Breast epithelium (tissue), 3 donors: ENCODE measurements around the gene UBE2O.

Experiments used
- POLR2A ChIP-seq: fragments of 450-650 bp; IDR thresholded peaks from one replicate; pipeline ENCODE4 v1.6.1; 2016; ENCODE audit warnings: antibody characterized with exemption, mild to moderate bottlenecking, moderate library complexity
- POLR2AphosphoS5 ChIP-seq, 3 donors: sonication (generic); formaldehyde crosslinking; IDR thresholded peaks; one replicate each; pipeline ENCODE4 v1.6.1; 2017; ENCODE audit warnings: antibody characterized with exemption in 3 of 3
- TF ChIP-seq, protein P1 (sequence below), 3 donors: fragments of 450-650 bp; IDR thresholded peaks; one replicate each; pipeline ENCODE4 v1.5.1; 2016 to 2017; ENCODE audit warnings: antibody characterized with exemption in 3 of 3, mild to moderate bottlenecking in 3 of 3, moderate library complexity in 3 of 3

DNA sequence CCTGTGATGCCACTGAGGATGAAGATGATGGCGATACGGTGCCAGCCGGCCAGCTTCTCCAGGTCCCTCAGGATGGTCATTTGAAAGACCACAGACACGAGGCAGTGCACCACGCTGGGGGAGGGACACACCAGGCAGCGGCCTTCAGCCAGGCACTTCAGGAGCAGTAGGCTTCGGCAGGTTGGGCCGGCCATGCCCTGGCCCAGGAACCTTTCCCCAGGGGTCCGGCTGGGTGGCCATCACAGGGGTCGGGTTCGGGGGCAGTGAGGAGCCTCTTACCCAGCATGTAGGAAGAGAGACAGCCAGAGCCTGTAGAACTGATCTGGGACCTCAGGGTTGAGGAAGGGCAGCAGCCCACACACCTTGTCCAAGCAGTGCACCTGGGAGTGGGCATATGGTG lies 19.8 kb upstream of the UBE2O start:
- TF ChIP-seq, protein P1, sequence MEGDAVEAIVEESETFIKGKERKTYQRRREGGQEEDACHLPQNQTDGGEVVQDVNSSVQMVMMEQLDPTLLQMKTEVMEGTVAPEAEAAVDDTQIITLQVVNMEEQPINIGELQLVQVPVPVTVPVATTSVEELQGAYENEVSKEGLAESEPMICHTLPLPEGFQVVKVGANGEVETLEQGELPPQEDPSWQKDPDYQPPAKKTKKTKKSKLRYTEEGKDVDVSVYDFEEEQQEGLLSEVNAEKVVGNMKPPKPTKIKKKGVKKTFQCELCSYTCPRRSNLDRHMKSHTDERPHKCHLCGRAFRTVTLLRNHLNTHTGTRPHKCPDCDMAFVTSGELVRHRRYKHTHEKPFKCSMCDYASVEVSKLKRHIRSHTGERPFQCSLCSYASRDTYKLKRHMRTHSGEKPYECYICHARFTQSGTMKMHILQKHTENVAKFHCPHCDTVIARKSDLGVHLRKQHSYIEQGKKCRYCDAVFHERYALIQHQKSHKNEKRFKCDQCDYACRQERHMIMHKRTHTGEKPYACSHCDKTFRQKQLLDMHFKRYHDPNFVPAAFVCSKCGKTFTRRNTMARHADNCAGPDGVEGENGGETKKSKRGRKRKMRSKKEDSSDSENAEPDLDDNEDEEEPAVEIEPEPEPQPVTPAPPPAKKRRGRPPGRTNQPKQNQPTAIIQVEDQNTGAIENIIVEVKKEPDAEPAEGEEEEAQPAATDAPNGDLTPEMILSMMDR (IDR thresholded peaks at IDR 0.05) = no peak
- TF ChIP-seq POLR2A = no peak
- no peak for TF ChIP-seq POLR2AphosphoS5 (IDR thresholded peaks at IDR 0.05)
